Neural cell (in vitro differentiated cells): Measurements from ENCODE around the gene GZMM.

Source experiments
- EP300 ChIP-seq: fragments of 450-650 bp; conservative IDR thresholded peaks from 2 replicates; pipeline ENCODE4 v1.6.1; 2014; ENCODE audit warnings: antibody characterized with exemption, mild to moderate bottlenecking, moderate library complexity; ENCODE audit not compliant: poor library complexity, severe bottlenecking
- EZH2 ChIP-seq: fragments of 200-600, 300-800 bp; shearing (Covaris generic), sonication (generic); IDR thresholded peaks from 2 replicates; pipeline ENCODE4 v1.6.1; 2014; ENCODE audit warnings: antibody characterized with exemption, low read length, borderline replicate concordance, mild to moderate bottlenecking; ENCODE audit not compliant: insufficient read depth, poor library complexity, severe bottlenecking
- MXI1 ChIP-seq: fragments of 450-650 bp; conservative IDR thresholded peaks from 2 replicates; pipeline ENCODE4 v1.6.1; 2014; ENCODE audit warnings: antibody characterized with exemption, mild to moderate bottlenecking; ENCODE audit not compliant: poor library complexity, severe bottlenecking
- POLR2AphosphoS5 ChIP-seq: IDR thresholded peaks from 2 replicates; pipeline ENCODE4 v1.6.1; 2012
- TF ChIP-seq, protein P1 (sequence below): fragments of 450-650 bp; IDR thresholded peaks from 2 replicates; pipeline ENCODE4 v1.5.1; 2014; ENCODE audit warnings: antibody characterized with exemption, mild to moderate bottlenecking, moderate library complexity; ENCODE audit not compliant: poor library complexity, severe bottlenecking
- TF ChIP-seq, protein P2 (sequence below): IDR thresholded peaks from 2 replicates; pipeline ENCODE4 v1.6.1; 2012; ENCODE audit warnings: borderline replicate concordance

DNA sequence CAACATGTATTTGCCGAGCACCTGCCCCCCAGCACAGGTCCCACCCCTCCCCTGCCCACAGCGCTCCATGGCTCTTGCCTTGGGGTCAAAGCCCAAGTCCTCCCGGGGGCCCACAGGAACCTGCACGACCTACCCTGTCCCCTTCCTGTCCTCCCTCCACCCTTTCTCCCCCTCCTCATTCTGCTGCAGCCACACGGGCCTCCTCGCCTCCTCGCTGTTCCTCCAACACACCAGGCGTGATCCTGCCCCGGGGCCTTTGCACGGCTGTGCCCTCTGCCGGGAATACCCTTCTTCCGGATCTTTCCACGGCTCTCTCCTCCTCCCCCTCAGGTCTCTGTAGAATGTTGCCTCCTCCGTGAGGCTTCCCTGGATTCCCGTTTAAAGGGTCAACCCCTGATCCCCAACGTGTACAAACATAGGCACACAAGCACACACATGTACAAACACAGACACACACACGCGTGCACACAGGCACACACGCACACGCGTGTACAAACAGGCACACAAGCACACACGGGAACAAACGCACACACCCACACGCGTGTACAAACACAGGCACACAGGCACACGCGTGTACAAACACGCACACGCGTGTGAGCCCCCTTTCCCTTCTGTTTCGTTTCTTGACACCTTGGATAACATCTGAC is 44.8 kb upstream of the GZMM start:
- TF ChIP-seq, protein P1, sequence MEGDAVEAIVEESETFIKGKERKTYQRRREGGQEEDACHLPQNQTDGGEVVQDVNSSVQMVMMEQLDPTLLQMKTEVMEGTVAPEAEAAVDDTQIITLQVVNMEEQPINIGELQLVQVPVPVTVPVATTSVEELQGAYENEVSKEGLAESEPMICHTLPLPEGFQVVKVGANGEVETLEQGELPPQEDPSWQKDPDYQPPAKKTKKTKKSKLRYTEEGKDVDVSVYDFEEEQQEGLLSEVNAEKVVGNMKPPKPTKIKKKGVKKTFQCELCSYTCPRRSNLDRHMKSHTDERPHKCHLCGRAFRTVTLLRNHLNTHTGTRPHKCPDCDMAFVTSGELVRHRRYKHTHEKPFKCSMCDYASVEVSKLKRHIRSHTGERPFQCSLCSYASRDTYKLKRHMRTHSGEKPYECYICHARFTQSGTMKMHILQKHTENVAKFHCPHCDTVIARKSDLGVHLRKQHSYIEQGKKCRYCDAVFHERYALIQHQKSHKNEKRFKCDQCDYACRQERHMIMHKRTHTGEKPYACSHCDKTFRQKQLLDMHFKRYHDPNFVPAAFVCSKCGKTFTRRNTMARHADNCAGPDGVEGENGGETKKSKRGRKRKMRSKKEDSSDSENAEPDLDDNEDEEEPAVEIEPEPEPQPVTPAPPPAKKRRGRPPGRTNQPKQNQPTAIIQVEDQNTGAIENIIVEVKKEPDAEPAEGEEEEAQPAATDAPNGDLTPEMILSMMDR = no peak
- TF ChIP-seq EP300 (no peak), EZH2 (no peak), POLR2AphosphoS5 (no peak), MXI1 (no peak)
- TF ChIP-seq, protein P2, sequence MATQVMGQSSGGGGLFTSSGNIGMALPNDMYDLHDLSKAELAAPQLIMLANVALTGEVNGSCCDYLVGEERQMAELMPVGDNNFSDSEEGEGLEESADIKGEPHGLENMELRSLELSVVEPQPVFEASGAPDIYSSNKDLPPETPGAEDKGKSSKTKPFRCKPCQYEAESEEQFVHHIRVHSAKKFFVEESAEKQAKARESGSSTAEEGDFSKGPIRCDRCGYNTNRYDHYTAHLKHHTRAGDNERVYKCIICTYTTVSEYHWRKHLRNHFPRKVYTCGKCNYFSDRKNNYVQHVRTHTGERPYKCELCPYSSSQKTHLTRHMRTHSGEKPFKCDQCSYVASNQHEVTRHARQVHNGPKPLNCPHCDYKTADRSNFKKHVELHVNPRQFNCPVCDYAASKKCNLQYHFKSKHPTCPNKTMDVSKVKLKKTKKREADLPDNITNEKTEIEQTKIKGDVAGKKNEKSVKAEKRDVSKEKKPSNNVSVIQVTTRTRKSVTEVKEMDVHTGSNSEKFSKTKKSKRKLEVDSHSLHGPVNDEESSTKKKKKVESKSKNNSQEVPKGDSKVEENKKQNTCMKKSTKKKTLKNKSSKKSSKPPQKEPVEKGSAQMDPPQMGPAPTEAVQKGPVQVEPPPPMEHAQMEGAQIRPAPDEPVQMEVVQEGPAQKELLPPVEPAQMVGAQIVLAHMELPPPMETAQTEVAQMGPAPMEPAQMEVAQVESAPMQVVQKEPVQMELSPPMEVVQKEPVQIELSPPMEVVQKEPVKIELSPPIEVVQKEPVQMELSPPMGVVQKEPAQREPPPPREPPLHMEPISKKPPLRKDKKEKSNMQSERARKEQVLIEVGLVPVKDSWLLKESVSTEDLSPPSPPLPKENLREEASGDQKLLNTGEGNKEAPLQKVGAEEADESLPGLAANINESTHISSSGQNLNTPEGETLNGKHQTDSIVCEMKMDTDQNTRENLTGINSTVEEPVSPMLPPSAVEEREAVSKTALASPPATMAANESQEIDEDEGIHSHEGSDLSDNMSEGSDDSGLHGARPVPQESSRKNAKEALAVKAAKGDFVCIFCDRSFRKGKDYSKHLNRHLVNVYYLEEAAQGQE = no peak
